Measurements from ENCODE around the gene KRTAP12-1.

Gene KRTAP12-1

GRCh38 chr21:44727757-44728156 is 45.8 kb upstream of the KRTAP12-1 start:
- H3K4me3 ChIP-seq (ENCODE audit: low read depth, low read length) = no peak overlapping the region
- TF ChIP-seq MAX (IDR thresholded peaks at IDR 0.05; ENCODE audit: low read depth, low read length) (no peak), POLR2A (IDR thresholded peaks at IDR 0.05; ENCODE audit: extremely low read depth, insufficient read length) (no peak), CTCF (IDR thresholded peaks at IDR 0.05; ENCODE audit: low read depth, low read length) (no peak), MYC (IDR thresholded peaks at IDR 0.05; ENCODE audit: low read depth, low read length) (no peak)
- DNase-seq (ENCODE audit: low read depth) = no peak

- TF ChIP-seq MAX (IDR thresholded peaks at IDR 0.05; ENCODE audit: low read depth, low read length) (no peak), POLR2A (IDR thresholded peaks at IDR 0.05; ENCODE audit: extremely low read depth, insufficient read length) (no peak), MYC (IDR thresholded peaks at IDR 0.05; ENCODE audit: low read depth, low read length) (no peak), CTCF (IDR thresholded peaks at IDR 0.05; ENCODE audit: low read depth, low read length) (no peak)
Measured at GRCh38 chr21:44727321-44727720, 45.4 kb upstream of the KRTAP12-1 start.

GRCh38 chr21:44726826-44727225 is 44.9 kb upstream of the KRTAP12-1 start:
- no peak overlapping the region for H3K4me3 ChIP-seq (ENCODE audit: low read depth, low read length)
- DNase-seq (ENCODE audit: low read depth) = no peak
- no peak for TF ChIP-seq MYC (IDR thresholded peaks at IDR 0.05; ENCODE audit: low read depth, low read length)
- TF ChIP-seq CTCF (IDR thresholded peaks at IDR 0.05; ENCODE audit: low read depth, low read length) = no peak
- no peak for TF ChIP-seq POLR2A (IDR thresholded peaks at IDR 0.05; ENCODE audit: extremely low read depth, insufficient read length)
- TF ChIP-seq MAX (IDR thresholded peaks at IDR 0.05; ENCODE audit: low read depth, low read length) = no peak

More at GRCh38 chr21:44727321-44727720, 45.4 kb upstream of the KRTAP12-1 start:
- H3K4me3 ChIP-seq (ENCODE audit: low read depth, low read length) = no peak overlapping the region
- no peak for DNase-seq (ENCODE audit: low read depth)

GRCh38 chr21:44724926-44725325 is 43.0 kb upstream of the KRTAP12-1 start:
- no peak overlapping the region for H3K4me3 ChIP-seq (ENCODE audit: low read depth, low read length)
- DNase-seq (ENCODE audit: low read depth) = no peak
- TF ChIP-seq CTCF (IDR thresholded peaks at IDR 0.05; ENCODE audit: low read depth, low read length) = no peak
- TF ChIP-seq MAX (IDR thresholded peaks at IDR 0.05; ENCODE audit: low read depth, low read length) = no peak
- TF ChIP-seq MYC (IDR thresholded peaks at IDR 0.05; ENCODE audit: low read depth, low read length) = no peak
- TF ChIP-seq POLR2A (IDR thresholded peaks at IDR 0.05; ENCODE audit: extremely low read depth, insufficient read length) = no peak

- H3K4me3 ChIP-seq (ENCODE audit: low read depth, low read length) = no peak overlapping the region
- no peak for DNase-seq (ENCODE audit: low read depth)
- no peak for TF ChIP-seq POLR2A (IDR thresholded peaks at IDR 0.05; ENCODE audit: extremely low read depth, insufficient read length)
- no peak for TF ChIP-seq MYC (IDR thresholded peaks at IDR 0.05; ENCODE audit: low read depth, low read length)
- TF ChIP-seq MAX (IDR thresholded peaks at IDR 0.05; ENCODE audit: low read depth, low read length) = no peak
- no peak for TF ChIP-seq CTCF (IDR thresholded peaks at IDR 0.05; ENCODE audit: low read depth, low read length)
Measured at GRCh38 chr21:44724196-44724595, 42.2 kb upstream of the KRTAP12-1 start.
